Activated CD4-positive, alpha-beta T cell treated with anti-CD3 and anti-CD28 coated beads, Interleukin-2, amount 50 U/mL, for 1 hour (primary cell): ENCODE data around the gene CEP350.

Experiments
- DNase-seq: peaks from one replicate; pipeline ENCODE4 v3.0.0-alpha.2; 2020

Gene CEP350

GRCh38 chr1:180070286-180070685 lies 115.7 kb downstream of the CEP350 start:
- no peak for DNase-seq

DNA sequence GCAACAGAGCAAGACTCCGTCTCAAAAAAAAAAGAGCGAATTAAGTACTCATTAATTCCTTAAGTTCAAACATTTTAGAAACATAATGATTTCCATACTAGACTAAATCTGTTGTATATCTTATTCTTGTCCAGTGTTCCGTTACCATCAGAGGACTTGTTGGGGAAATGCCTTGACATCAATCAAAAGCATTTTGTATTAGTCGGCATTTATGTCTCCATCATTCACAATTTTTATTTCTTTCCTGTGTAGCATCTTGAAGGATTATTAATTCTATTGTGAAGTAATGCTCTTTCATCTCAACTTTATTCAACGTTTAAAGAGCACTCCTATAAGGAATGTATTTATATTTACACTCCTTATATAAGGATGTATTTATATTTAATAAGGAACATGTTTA lies 117.1 kb downstream of the CEP350 start:
- DNase-seq: no peak

DNA sequence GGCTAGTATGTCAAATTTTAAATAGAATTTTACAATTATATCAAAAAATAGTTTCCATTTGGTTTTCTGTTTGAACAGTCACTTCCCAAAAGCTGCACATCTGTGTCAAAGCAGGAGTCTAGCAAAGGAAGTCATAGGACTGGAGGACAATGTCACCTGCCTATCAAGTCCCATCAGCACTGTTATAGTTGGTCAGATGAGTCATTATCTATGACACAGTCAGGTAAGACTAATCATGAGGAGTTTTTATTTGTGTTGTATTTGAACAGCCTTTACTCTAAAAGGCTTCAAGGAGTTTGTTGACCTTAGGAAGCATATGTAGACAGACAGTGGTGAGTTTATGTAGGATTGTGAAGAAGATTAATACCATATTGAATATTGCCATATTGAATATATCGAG lies 125.8 kb downstream of the CEP350 start:
- DNase-seq: no peak

GRCh38 chr1:180081474-180081873 lies 126.9 kb downstream of the CEP350 start:
- DNase-seq: no peak

GRCh38 chr1:180083164-180083563 lies 128.6 kb downstream of the CEP350 start:
- no peak for DNase-seq

DNA sequence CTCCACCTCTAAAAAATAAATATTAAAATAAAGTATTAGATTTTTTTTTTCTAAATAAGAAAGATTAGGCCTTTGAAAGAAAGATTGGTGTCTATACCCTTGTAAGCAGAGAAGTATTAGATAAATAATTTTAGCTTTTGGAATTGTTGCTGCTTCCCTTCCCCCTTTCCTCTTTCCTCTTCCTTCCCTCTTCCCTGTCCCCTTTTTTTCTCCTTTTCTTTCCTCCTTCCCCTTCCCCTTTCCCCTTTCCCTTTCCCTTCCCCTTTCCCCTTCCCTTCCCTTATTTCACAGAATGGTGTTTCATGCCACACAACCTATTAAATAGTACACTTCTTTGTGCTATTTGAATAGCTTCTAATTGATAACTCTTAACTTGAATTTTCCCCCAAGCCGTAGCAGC lies 130.3 kb downstream of the CEP350 start:
- no peak for DNase-seq

DNA sequence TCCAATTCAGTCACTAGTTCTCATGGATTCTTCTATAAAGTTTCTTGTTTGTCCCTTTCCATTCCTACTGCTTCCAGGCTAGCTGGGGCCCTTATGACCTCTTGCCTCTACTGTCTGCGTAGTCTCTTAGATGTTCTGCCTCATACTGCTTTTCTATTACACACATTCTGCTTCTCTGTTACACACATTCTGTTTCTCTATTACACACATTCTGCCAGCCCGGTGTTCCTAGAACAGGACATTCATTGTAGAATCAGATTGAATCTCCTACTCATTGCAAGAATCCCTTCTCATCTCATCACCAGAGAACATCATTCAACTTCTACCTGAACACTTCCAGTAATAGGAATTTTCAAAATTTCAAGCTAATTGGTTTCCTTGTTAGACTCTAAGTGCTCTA lies 130.7 kb downstream of the CEP350 start:
- DNase-seq: no peak

DNA sequence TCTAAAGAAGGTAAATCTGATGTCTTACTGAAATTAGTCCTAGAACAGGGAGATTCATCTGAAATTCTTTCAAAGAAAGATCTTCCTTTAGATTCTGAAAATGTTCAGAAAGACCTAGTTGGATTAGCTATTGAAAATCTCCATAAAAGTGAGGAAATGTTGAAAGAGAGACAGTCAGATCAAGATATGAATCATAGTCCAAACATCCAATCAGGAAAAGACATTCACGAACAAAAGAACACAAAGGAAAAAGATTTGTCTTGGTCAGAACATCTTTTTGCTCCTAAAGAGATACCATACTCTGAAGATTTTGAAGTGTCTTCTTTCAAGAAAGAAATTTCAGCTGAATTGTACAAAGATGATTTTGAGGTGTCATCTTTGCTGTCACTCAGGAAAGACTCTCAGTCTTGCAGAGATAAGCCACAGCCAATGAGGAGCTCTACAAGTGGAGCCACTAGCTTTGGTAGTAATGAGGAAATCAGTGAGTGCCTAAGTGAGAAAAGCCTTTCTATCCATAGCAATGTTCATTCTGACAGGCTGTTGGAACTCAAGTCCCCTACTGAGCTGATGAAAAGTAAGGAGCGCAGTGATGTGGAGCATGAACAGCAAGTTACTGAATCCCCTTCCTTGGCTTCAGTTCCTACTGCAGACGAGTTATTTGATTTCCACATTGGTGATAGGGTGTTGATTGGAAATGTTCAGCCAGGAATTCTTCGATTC lies 138.5 kb downstream of the CEP350 start:
- no peak for DNase-seq

- no peak for DNase-seq
Measured at GRCh38 chr1:180094705-180095295, 140.2 kb downstream of the CEP350 start.

DNA sequence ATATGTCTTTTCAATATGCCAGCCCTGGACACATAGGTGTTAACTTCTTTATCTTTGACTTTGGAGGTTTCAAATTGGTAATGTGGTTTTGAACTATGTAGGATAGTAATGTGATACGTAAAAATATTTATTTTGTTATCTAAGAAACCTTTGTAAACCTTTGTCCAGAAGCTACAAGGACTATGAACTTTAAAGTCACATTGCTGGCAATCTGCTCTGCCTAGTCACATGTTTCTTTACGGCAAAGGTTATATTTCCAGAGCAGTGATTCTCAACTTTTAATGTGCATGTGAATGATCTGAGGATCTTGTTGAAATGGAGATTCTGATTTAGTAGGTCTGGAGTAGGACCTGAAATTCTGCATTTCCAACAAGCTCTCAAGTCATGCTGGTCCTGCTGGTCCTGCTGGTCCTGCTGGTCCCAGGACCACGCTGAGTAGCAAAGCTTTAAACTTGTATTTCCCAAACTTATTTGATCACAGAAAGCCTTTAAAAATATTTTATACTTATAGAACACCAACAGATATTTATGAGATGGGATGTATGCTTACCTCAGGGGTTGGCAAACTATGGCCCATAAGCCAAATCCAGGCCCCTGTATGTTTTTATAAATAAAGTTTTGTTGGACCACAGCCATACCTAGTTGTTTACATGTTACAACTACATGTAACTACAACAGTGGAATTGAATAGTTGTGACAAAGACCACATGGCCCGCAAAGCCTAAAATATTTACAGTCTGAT lies 142.1 kb downstream of the CEP350 start:
- DNase-seq: no peak

DNA sequence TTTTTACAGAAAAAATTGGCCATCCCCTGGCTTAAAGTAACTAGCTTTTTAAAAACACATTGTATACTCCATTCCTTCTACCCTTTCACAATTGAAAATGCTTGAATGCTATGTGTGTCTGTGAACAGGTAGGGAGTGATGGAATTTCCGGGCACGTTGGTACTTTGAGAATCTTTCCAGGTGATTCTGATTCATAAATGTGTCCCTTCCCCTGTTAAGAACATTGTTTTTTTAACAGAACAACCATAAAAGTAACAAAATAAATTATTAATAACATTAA lies 142.7 kb downstream of the CEP350 start:
- DNase-seq: no peak

DNA sequence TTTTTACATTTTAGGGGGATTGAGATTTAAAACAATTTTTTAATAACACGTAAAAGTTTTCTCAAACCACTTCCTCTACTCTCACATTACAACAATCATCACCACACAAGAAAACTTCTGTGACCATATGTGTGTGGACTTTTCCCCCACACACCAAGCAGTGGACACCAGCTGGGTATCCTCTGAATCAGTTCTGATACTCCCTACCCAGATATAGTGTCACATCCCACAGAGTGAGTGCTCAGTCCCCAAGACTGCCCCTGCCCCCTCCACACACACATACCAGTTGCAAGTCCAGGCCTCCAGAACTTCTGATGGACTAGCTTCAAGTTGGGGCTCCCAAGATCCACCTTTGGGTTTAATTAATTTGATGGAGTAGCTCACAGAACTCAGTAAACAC lies 146.8 kb downstream of the CEP350 start:
- DNase-seq: no peak

- DNase-seq: no peak
Measured at GRCh38 chr1:180103819-180104218, 149.2 kb downstream of the CEP350 start.

GRCh38 chr1:180112091-180112490 lies 157.5 kb downstream of the CEP350 start:
- no peak for DNase-seq

DNA sequence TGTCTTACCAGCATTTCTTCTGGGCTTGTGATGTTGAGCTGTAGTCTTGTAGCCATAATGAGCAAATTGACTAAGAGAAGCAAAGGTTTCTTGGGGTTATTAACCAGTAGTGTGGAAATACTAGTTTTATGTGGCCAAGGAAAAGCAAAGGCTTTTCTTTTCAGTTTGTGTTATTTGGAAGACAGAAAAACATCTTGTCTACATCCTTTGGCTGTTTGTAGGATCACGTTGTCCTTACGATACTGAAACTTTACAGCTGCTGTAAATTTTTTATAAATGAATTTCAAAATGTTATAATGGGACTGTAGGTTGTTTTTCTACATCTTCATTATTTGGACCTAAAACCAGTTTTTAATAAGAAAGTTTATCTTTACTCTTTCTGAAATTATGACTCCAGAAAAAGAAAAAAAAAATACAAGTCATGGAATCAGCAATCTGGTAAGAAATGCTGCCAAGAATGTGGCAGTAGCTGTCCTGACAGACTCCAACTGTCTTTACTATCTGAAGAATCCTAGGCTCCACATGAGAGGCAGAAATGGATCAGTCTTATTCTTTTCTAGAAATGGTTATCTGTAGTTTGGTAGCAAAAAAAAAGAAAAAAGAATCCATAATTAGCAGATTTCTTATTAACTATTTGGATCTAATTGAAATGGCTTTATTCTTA lies 158.5 kb downstream of the CEP350 start:
- no peak for DNase-seq

DNA sequence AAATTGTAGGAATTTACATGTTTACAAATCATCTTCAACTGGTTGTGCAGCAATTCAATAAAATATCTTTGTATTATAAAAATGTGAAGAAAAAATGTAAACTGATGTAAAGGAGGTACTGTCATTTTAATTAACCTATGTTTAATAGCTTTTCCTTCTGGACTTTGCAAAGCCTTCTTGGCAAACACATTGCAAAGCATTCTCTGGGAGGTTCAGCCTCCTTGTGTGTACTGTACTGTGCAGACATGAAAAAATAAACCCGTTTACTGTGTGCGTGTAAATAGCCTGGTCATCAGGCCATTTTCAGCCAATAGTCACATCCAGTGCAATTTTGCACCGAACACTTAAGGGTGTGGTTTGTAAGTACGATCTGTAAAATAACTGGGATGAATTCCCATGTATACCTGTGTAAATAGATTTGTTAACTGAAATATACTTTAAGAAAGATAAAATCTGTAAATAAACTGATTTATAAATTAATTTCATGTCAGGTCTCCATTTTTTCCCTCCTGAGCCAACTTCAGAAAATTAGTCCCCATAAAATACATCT lies 159.9 kb downstream of the CEP350 start:
- no peak for DNase-seq

- no peak for DNase-seq
Measured at GRCh38 chr1:180116964-180117763, 162.6 kb downstream of the CEP350 start.

DNA sequence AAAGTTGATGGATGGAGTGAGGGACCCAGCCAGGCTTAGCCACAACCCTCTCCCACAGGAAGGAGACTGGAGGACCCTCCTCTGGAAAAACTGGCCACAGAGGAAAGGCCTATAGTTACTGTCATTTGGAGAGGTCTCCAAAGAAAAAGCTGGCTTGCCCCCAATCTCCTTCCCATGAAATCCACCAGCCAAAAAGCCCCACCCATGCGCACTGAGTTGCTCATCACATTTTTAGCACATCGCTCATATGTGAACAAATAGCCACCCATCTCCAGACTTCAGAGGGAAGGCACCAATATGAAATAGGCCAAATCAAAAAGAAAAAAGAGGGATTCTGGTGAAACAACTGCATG lies 163.1 kb downstream of the CEP350 start:
- no peak for DNase-seq

DNA sequence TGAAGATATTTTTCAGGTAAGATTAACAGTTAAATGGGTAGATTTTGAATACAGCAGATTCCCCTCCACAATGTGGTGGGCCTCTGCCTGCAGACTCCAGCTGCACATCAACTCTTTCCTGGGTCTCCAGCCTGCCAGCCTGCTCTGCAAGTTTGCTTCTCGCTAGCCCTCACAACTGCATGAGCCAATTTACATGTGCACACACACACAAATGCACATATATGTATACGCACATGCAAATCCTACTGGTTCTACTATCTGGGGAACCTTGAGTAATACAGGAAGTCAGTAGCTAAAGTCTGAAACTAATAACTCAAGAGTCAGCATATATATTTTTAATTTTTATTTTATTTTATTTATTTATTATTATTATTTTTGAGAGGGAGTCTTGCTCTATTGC lies 165.2 kb downstream of the CEP350 start:
- DNase-seq: no peak

DNA sequence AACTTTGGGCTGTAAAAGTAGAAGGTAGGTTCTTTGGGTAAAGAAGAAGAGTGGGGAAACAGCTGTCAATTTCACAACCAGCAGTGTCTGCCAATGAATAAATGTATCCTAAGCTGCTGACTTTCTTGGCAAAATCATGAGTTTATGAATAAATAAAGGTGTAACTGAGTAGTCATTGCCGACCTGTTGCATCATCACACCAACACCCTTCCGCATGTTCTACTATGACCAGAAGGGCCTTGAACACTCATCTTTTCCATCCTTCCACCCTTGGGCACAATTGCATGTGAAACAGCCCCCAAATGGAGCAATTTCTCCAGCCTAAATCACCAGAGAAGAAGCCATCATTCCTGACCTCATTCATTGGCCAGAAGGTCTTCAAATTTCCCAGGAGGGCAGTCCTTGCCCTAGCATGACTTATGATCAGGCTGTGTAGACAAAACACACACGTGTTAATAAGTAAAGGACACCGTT lies 168.9 kb downstream of the CEP350 start:
- DNase-seq: no peak

DNA sequence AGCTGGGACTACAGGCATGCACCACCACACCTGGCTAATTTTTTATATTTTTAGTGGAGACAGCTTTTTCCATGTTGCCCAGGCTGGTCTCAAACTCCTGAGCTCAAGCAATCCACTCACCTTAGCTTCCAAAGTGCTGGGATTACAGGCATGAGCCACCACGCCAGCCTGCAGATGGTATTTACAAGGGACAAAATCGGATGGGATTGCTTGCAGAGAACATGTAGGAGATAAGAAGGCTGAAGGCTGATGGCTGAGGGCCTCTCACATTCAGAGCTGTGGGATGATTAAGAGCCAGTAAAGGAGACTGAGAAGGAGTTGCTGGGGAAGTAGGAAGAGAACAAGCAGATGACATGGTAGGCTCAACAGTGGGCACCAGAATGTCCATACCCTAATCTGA lies 176.0 kb downstream of the CEP350 start:
- DNase-seq: no peak

GRCh38 chr1:180131510-180131909 lies 176.9 kb downstream of the CEP350 start:
- no peak for DNase-seq

GRCh38 chr1:180133193-180133592 lies 178.6 kb downstream of the CEP350 start:
- no peak for DNase-seq
